Adrenal gland (tissue), 12 donors: ENCODE results near the gene CDK6. TPM values are rescaled to one million over a fixed set of nuclear protein-coding genes. Genes with fewer than 3 reads are reported as not detected.

Source experiments
- DNase-seq, 7 donors: peaks; one replicate each; pipeline ENCODE4 v3.0.0-alpha.2; 2019 to 2020
- H3K27ac ChIP-seq, 5 donors: fragments of 200-600 bp; sonication (generic) in 4 of 5; 1 replicate in 3 of 5; 2 replicates in 2 of 5; pipeline versions ENCODE4 v1.5.1 to v1.8.0; 2016 to 2020; ENCODE audit warnings: mild to moderate bottlenecking in 1 of 5
- H3K27me3 ChIP-seq: fragments of 200-600 bp; 2 replicates; pipeline ENCODE4 v1.8.0; 2021
- H3K36me3 ChIP-seq, 2 donors: fragments of 200-600 bp; replicated peaks in 1 of 2; 1 replicate in 1 of 2; 2 replicates in 1 of 2; pipeline versions ENCODE4 v1.5.1 to v1.8.0; 2018 to 2022
- H3K4me1 ChIP-seq, 2 donors: fragments of 200-600 bp; replicated peaks in 1 of 2; 1 replicate in 1 of 2; 2 replicates in 1 of 2; pipeline versions ENCODE4 v1.5.1 to v1.8.0; 2018 to 2021
- H3K4me3 ChIP-seq, 4 donors: fragments of 200-600 bp; sonication (generic) in 3 of 4; one replicate each; pipeline ENCODE4 v1.5.1; 2016 to 2018
- H3K9me3 ChIP-seq, 3 donors: fragments of 200-600 bp; sonication (generic) in 1 of 3; replicated peaks in 1 of 3; 1 replicate in 2 of 3; 2 replicates in 1 of 3; pipeline versions ENCODE4 v1.5.1 to v1.8.0; 2016 to 2021
- POLR2A ChIP-seq, 2 donors: fragments of 450-650 bp; IDR thresholded peaks; one replicate each; pipeline ENCODE4 v1.6.1; 2017; ENCODE audit warnings: antibody characterized with exemption in 2 of 2, mild to moderate bottlenecking in 2 of 2, moderate library complexity in 1 of 2
- WGBS, 4 donors: extraction: QIAGEN DNeasy Blood & Tissue Kit in 2 of 4; methylation state at CpG; one replicate each; pipeline versions ENCODE4 v1.1.5 to v1.1.7; 2013 to 2017; 5-methylcytosine and 5-hydroxymethylcytosine counted together
- intact Hi-C, 2 donors: fragments of 100-400 bp; cut with DNase I; formaldehyde crosslinking; loops; one replicate each; pipeline versions ENCODE4 v1.14.1 to v1.15.0; 2022 to 2023
- polyA plus RNA-seq, 3 donors: library from polyadenylated mRNA; stranded (reverse); fragments of 200-250 nt in 2 of 3; fragments of 350-450 nt in 1 of 3; fragmentation: Illumina TruSeq in 1 of 3; extraction: RNeasy Lipid Tissue Mini Kit (QIAGEN cat#74804) in 1 of 3; gene quantifications; one replicate each; pipeline ENCODE4 v1.2.3, GENCODE V29; 2013 to 2014
- total RNA-seq, 9 donors: library from RNA; depleted of rRNA in 4 of 9; stranded (reverse); fragments of >200 nt in 4 of 9; fragments of 120-200 nt in 1 of 9; fragmentation: NEBNext Ultra II Directional in 1 of 9; extraction: Animal tissue kit (Norgen Biotek cat#: 25700) in 1 of 9; gene quantifications; one replicate each; pipeline versions ENCODE4 v1.1.0 to v1.2.4, GENCODE V29; 2013 to 2023
- TF ChIP-seq, protein P1 (sequence below), 6 experiments: fragments of 450-650 bp in 4 of 6; fragments of 200-600 bp in 2 of 6; sonication (generic) in 1 of 6; IDR thresholded peaks; 1 replicate in 5 of 6; 2 replicates in 1 of 6; pipeline versions ENCODE4 v1.5.1 to v1.8.0; 2016 to 2021; ENCODE audit warnings: antibody characterized with exemption in 6 of 6, mild to moderate bottlenecking in 2 of 6, moderate library complexity in 1 of 6
- donor health status: healthy with polysubstance abuse.
- donor health status: Bipolar disorder and iron deficiency.
- donor health status: DM: yes; HTN: yes; CAD: no.
- donor health status: DM: no; HTN: no; CAD: no.
- donor health status: DM: no; HTN: no; CAD: no.
- donor health status: DM: yes; HTN: yes; CAD: no.

The CDK6 gene
- total and polyA plus RNA-seq, 12 donors = 2.5 to 151 (median 33.4) TPM

DNA sequence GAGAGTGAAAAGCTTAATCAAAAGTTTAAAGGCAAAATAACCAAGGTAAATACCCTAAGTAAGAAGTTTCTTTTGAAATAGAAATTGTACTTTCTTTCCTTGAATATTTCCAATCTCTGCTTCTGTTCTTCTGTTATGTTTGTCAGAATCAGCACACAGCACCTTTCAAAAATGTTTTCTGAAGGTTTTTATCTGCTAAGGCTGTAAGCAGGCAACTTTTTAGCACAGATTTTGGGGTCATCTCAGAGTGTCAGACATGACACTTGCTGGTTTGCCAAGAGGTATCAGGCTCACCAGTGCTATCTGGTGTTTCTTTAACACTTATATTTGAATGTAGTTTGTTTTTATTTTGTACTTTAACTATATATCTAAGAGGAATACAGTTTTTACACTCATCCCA, 94.2 kb downstream of the CDK6 start:
- Histone ChIP-seq H3K27ac (no peak overlapping the region), H3K9me3 (no peaks in the 10 kb centered on the region), H3K4me1 (peaks cover 4 to 8% of the 10 kb centered on the region in 2 donors), H3K4me3 (no peak overlapping the region), H3K27me3 (no peaks in the 10 kb centered on the region), H3K36me3 (no peaks in the 10 kb centered on the region)
- intact Hi-C loops = no loop called here
- TF ChIP-seq, protein P1, sequence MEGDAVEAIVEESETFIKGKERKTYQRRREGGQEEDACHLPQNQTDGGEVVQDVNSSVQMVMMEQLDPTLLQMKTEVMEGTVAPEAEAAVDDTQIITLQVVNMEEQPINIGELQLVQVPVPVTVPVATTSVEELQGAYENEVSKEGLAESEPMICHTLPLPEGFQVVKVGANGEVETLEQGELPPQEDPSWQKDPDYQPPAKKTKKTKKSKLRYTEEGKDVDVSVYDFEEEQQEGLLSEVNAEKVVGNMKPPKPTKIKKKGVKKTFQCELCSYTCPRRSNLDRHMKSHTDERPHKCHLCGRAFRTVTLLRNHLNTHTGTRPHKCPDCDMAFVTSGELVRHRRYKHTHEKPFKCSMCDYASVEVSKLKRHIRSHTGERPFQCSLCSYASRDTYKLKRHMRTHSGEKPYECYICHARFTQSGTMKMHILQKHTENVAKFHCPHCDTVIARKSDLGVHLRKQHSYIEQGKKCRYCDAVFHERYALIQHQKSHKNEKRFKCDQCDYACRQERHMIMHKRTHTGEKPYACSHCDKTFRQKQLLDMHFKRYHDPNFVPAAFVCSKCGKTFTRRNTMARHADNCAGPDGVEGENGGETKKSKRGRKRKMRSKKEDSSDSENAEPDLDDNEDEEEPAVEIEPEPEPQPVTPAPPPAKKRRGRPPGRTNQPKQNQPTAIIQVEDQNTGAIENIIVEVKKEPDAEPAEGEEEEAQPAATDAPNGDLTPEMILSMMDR (IDR thresholded peaks at IDR 0.05) = no peak
- no peak for TF ChIP-seq POLR2A (IDR thresholded peaks at IDR 0.05)
- DNase-seq = no peak

DNA sequence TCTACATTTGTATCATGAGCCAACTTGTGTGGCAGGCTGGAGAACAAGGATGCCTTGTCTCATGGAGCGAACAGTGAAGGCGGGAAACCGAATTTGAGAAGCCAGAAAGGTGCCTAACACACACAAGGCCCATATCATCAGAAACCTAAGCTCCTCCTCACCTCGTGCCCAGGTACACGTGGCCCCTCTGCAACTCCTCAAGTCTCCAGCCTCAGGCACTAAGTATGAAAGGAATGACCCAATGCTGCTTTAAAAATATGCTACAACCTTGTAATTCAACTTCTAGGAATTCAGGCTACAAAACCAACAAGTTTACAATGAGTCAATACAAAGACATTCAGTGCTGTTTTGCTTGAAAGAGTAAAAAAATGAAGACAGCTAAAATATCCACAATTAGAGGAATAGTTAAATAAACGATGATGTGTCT, 95.7 kb downstream of the CDK6 start:
- 73 to 78% (median 75%) methylated on average over 6 of the region's 6 CpGs for WGBS, 4 donors
- Histone ChIP-seq H3K27me3 (no peaks in the 10 kb centered on the region), H3K27ac (no peak overlapping the region), H3K9me3 (no peaks in the 10 kb centered on the region), H3K4me3 (no peak overlapping the region), H3K4me1 (peaks cover 4 to 8% of the 10 kb centered on the region in 2 donors), H3K36me3 (no peaks in the 10 kb centered on the region)
- TF ChIP-seq, protein P1 (IDR thresholded peaks at IDR 0.05) = no peak
- TF ChIP-seq POLR2A (IDR thresholded peaks at IDR 0.05) = no peak
- no peak for DNase-seq
- intact Hi-C loops = no loop called here

DNA sequence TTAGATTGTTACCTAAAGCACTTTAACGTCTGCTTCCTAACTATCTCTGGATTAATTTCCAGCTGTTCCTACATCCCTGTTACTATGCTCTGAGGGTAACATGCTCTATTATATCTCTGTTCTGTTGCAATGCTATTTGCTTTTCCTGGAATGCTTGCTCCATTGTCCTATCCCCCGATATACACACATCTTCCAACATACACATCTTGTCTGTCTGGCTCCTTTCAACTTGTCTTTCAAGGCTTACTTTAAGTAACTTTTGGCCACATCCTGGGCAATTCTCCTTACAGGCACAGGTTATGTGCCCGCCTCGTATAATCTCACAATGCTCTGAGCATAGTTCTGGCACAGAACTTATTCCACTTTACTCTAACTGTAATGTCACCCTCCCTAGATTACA, 96.2 kb downstream of the CDK6 start:
- Histone ChIP-seq H3K4me1 (peaks cover 4 to 8% of the 10 kb centered on the region in 2 donors), H3K9me3 (no peaks in the 10 kb centered on the region), H3K36me3 (no peaks in the 10 kb centered on the region), H3K27ac (no peak overlapping the region), H3K4me3 (no peak overlapping the region), H3K27me3 (no peaks in the 10 kb centered on the region)
- intact Hi-C loops = no loop called here
- WGBS, 4 donors = 82 to 92% (median 89%) methylated on average over 4 of the region's 4 CpGs
- TF ChIP-seq POLR2A (IDR thresholded peaks at IDR 0.05) = no peak
- TF ChIP-seq, protein P1 (IDR thresholded peaks at IDR 0.05) = no peak
- no peak for DNase-seq

DNA sequence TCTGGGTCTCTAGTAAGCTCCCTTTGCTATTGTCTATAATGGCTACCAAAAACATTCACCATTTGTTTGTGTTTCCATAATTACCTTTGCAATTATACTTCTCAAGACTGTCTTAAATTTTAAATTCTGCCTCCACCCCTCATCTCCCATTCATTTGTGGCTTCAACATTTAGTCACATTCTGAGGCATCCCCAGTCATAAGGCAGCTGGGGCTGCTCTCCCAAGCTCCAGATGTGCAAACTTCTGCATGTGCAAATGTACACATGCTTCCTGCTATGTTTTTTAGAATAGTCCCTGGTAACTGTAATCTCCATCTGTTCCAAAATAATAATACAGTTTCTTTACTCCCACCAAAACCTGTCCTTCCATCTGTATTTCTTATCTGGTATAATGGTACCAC, 97.3 kb downstream of the CDK6 start:
- intact Hi-C loops = no loop called here
- no peak for DNase-seq
- no peaks in the 10 kb centered on the region for H3K36me3 ChIP-seq

More for the DNA sequence above, 97.3 kb downstream of the CDK6 start:
- TF ChIP-seq POLR2A (IDR thresholded peaks at IDR 0.05) = no peak
- TF ChIP-seq, protein P1 (IDR thresholded peaks at IDR 0.05) = no peak
- Histone ChIP-seq H3K4me3 (no peak overlapping the region), H3K9me3 (no peaks in the 10 kb centered on the region), H3K4me1 (peaks cover 4 to 8% of the 10 kb centered on the region in 2 donors), H3K27ac (no peak overlapping the region), H3K27me3 (no peaks in the 10 kb centered on the region)
